ENCODE results near the gene CHD9.
"Not testable (repeated sequence)": the region's sequence is repeated elsewhere in the genome, so short reads cannot be mapped to it uniquely, and the experiment has no call there.

CHD9 gene

GRCh38 chr16:53285236-53285635 is 230.4 kb downstream of the CHD9 start:
- DNase-seq, result no peak

GRCh38 chr16:53290520-53290919 is 235.7 kb downstream of the CHD9 start:
- no peak for DNase-seq

- no peak for DNase-seq
Measured at GRCh38 chr16:53291757-53292392, 237.1 kb downstream of the CHD9 start.

GRCh38 chr16:53297477-53297876 is 242.7 kb downstream of the CHD9 start:
- DNase-seq, result no peak

GRCh38 chr16:53304334-53304733 is 249.5 kb downstream of the CHD9 start:
- no peak for DNase-seq

- no peak for DNase-seq
Measured at GRCh38 chr16:53305743-53306142, 251.0 kb downstream of the CHD9 start.

- DNase-seq, result no peak
Measured at GRCh38 chr16:53309457-53309856, 254.7 kb downstream of the CHD9 start.

GRCh38 chr16:53320992-53321391 is 266.2 kb downstream of the CHD9 start:
- DNase-seq, result no peak

- DNase-seq, result no peak
Measured at GRCh38 chr16:53323924-53324323, 269.1 kb downstream of the CHD9 start.

- DNase-seq, result not testable (repeated sequence)
Measured at GRCh38 chr16:53330991-53331390, 276.2 kb downstream of the CHD9 start.

- DNase-seq, result no peak
Measured at GRCh38 chr16:53334581-53334980, 279.8 kb downstream of the CHD9 start.

GRCh38 chr16:53337294-53337693 is 282.5 kb downstream of the CHD9 start:
- DNase-seq, result no peak

GRCh38 chr16:53341792-53342191 is 287.0 kb downstream of the CHD9 start:
- peak; percentile 51 to 65 (median 54) for DNase-seq

GRCh38 chr16:53355064-53355463 is 300.3 kb downstream of the CHD9 start:
- no peak for DNase-seq

GRCh38 chr16:53356478-53357207 is 301.9 kb downstream of the CHD9 start:
- no peak for DNase-seq

- DNase-seq, result no peak
Measured at GRCh38 chr16:53357208-53357586, 302.4 kb downstream of the CHD9 start.

- DNase-seq, result no peak
Measured at GRCh38 chr16:53357955-53358354, 303.2 kb downstream of the CHD9 start.

- no peak for DNase-seq
Measured at GRCh38 chr16:53358884-53359283, 304.1 kb downstream of the CHD9 start.

- peak; percentile 61 to 86 (median 86) for DNase-seq
Measured at GRCh38 chr16:53369921-53370320, 315.1 kb downstream of the CHD9 start.

- peak; percentile 5 to 19 (median 7) for DNase-seq
Measured at GRCh38 chr16:53370827-53371226, 316.0 kb downstream of the CHD9 start.

GRCh38 chr16:53372992-53373871 is 318.4 kb downstream of the CHD9 start:
- no peak for DNase-seq

- DNase-seq, result no peak
Measured at GRCh38 chr16:53374800-53375199, 320.0 kb downstream of the CHD9 start.

- no peak for DNase-seq
Measured at GRCh38 chr16:53378138-53378537, 323.3 kb downstream of the CHD9 start.
